22Rv1 (cell line): Measurements from ENCODE around the gene C20orf173.
"Not testable (repeated sequence)": the region's sequence is repeated elsewhere in the genome, so short reads cannot be mapped to it uniquely, and the experiment has no call there.

Experiments used
- H3K27ac ChIP-seq: fragments of 450-650 bp; 2 replicates; pipeline ENCODE4 v1.5.1; 2017
- CTCF ChIP-seq: fragments of 450-650 bp; IDR thresholded peaks from 2 replicates; pipeline ENCODE4 v1.5.1; 2017; ENCODE audit warnings: mild to moderate bottlenecking
- ZFX ChIP-seq: fragments of 450-650 bp; IDR thresholded peaks from 2 replicates; pipeline ENCODE4 v1.6.1; 2017; ENCODE audit warnings: antibody characterized with exemption, borderline replicate concordance

Gene C20orf173

DNA sequence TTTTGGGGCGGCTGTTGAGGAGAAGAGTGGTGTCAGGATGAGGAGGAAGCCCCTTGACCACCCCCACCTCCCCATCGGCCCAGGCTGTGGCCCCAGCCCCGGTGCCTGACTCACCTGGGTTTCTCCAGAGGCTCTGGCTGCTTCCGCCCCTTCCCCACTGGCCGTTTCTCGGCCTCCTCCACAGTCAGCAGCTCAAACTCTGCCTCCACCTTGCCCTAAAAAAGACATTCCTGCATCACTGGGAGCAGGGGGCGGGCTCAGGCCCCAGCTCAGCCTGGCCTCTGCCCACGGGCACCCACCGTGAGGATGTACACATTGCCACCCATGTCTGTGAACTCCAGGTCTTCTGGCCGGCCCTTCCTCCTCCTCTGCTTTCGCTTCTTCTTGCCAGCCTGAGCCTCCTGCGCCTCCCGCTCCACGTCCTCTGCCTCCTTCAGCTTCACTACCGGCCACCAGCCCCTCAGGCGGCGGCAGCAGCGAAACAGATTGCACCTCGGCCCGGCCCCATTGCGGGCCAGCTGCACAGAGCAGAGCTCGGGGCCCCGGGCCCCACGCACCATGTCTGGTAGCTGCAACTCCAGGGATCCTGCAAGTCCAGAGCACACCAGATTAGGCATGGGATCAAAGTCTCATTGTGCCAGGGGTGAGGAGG lies 29.7 kb upstream of the C20orf173 start:
- no peak overlapping the region for H3K27ac ChIP-seq
- TF ChIP-seq ZFX: no peak

GRCh38 chr20:35558451-35558850 lies 29.0 kb upstream of the C20orf173 start:
- H3K27ac ChIP-seq: no peak overlapping the region
- no peak for TF ChIP-seq CTCF
- no peak for TF ChIP-seq ZFX

GRCh38 chr20:35556871-35557270 lies 27.4 kb upstream of the C20orf173 start:
- H3K27ac ChIP-seq: no peak overlapping the region
- TF ChIP-seq CTCF: no peak
- TF ChIP-seq ZFX: no peak

GRCh38 chr20:35555951-35556645 lies 26.6 kb upstream of the C20orf173 start:
- no peak overlapping the region for H3K27ac ChIP-seq
- TF ChIP-seq CTCF (no peak), ZFX (no peak)

- H3K27ac ChIP-seq: not testable (repeated sequence)
Measured at GRCh38 chr20:35555461-35555860, 26.0 kb upstream of the C20orf173 start.

GRCh38 chr20:35552914-35553313 lies 23.5 kb upstream of the C20orf173 start:
- no peak overlapping the region for H3K27ac ChIP-seq
- TF ChIP-seq CTCF: no peak
- no peak for TF ChIP-seq ZFX

DNA sequence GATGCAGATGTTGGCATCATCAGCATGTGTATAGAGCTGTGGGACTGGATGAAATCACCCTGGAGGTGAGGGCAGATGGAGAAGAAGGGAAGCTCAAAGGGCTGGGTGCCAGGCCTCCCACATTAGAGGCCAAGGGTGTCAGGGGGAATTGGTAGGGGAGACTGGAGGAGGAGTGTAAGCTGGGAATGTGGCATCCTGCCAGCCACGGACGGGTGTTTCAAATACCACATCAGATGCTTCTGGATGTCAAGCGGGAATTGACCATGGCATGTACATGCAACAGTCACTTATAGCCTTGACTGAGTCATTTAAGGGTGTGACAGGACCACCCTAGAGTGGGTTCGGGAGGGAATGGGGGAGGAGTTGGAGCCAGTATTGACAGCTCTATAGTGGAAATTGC lies 22.1 kb upstream of the C20orf173 start:
- TF ChIP-seq ZFX: no peak
- no peak for TF ChIP-seq CTCF
- H3K27ac ChIP-seq: no peak overlapping the region

GRCh38 chr20:35547329-35547728 lies 17.9 kb upstream of the C20orf173 start:
- no peak overlapping the region for H3K27ac ChIP-seq
- TF ChIP-seq CTCF (no peak), ZFX (no peak)
